SIG-M5 (cell line): ENCODE data around the gene ANXA2.
"Not testable (repeated sequence)": the region's sequence is repeated elsewhere in the genome, so short reads cannot be mapped to it uniquely, and the experiment has no call there.

Experiments
- DNase-seq: peaks from one replicate; lab custom pipeline; 2025; lab: John Stamatoyannopoulos, UW

ANXA2 gene

DNA sequence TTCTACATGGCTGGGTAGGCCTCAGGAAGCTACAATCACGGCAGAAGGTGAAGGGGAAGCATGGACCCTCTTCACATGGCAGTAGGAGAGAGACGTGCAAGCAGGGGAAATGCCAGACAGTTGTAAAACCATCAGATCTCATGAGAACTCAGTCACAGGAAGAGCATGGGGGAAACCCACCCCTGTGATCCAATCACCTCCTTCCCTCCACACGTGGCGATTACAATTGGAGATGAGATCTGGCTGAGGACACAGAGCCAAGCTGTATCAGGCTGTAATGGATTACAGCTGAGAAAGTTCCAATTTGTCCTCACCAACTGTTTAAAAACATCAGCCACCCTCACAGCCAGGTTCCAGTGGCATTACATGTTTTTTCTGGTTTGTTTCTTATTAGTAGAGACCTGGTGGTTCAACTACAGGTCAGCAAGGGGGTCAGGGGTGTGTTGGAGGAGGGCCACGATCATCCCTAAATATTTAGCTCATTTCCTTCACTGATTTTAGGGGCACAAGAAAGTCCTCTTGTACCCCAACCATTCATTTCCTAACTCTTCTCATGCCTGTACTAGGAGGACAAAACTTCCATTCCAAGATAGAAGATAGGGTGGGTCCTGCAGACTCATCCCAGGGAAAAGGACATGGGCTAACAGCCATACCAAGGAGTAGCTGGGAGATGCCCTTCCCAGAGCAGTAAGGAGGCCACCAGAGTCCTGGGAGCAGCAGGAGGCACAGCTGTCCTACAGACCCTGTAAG is 54.4 kb downstream of the ANXA2 start:
- no peak for DNase-seq

DNA sequence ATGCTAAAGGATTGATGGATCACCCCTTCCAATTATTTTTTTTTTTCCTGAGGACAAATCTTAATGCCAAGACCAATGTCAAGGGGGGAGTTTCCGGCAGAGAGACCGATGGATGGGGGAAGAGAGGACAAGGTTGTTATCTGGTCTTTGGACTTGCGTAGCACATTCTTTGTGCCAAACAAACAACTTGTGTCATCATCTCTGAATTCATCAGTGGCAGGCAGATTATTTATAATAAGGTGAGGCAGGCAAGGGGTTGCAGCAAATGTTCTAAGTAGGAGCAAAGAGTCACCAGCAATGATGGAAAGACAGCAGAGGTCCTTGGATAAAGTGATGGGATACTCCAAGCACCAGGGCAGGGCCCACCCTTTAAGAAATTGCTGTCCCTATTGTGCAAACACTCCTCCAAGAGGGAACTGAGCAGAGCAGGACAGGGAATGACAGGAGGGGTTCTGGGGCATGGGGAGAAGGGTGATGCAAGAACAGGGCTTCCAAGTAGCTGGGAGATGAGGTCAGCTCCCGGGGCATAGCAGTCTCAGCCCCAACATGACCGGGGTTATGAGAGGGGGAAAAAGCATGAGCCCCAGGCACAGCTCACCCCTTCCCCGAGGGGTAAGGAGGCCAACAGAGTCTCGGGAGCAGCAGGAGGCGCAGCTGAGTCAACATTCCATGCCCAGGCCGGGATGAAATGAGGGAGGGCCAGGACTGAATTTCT is 57.4 kb downstream of the ANXA2 start:
- DNase-seq = no peak

DNA sequence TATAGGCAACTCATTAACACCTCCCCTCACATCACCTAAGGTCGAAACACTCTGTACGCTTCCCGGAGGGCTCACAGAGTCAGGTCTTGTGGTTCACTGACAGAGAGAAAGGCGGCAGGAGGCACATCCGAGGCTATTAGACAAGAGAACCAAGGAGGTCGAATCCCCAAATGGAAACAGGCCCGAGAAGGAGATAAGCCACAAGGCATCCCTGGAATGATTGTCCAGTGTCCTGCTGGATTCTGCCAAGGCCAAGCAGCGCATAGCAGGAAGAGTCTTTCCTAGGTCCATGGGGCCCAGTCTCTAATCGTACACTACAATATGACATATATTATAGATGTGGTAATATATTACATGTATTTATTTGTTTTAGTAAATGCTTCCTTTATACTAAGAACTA is 58.5 kb downstream of the ANXA2 start:
- no peak for DNase-seq

DNA sequence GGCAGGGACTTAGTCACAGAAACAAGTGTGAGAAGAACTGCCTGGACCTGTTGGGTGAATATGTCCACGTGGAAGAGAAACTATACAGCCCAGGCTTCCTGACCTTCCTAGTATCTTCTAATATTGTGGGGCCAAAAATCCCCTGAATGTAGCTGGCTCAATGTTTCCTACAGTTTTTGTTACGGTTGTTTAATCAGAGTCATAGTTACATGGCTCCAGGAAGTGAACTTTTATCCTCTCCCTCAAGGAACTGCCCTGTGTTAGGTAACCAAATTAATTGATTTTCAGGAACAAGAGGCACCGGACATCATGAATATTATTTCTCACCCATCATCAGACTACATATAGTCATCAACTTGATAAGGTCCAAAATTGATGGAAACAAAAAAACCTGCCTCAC is 59.0 kb downstream of the ANXA2 start:
- DNase-seq = no peak

DNA sequence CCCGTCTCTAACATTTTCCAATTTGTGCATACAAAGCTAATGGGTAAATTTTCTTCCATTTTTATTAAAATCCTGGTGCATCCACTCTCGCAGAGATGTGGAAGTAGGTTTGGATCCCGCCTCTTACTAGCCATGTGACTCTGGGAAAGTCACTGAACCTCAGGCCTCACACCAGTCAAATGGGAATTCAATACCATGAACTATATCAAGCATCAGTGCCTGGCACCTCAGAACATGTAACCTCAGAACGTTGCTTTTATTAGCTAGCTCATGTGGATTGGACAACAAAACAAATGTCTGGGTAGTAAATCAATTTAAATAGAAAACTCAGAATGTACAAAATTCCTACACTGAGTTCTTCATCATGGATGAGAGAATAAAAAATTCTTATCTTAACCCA is 60.7 kb downstream of the ANXA2 start:
- DNase-seq = no peak

DNA sequence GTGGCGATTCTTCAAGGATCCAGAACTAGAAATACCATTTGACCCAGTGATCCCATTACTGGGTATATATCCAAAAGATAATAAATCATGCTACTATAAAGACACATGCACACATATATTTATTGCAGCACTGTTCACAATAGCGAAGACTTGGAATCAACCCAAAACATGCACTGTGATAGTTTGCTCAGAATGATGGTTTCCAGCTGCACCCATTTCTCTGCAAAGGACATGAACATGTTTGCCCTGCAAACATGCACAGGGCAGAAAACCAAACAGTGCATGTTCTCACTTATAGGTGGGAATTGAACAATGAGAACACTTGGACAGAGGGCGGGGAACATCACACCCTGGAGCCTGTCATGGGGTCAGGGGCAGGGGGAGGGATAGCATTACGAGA is 62.5 kb downstream of the ANXA2 start:
- not testable (repeated sequence) for DNase-seq

DNA sequence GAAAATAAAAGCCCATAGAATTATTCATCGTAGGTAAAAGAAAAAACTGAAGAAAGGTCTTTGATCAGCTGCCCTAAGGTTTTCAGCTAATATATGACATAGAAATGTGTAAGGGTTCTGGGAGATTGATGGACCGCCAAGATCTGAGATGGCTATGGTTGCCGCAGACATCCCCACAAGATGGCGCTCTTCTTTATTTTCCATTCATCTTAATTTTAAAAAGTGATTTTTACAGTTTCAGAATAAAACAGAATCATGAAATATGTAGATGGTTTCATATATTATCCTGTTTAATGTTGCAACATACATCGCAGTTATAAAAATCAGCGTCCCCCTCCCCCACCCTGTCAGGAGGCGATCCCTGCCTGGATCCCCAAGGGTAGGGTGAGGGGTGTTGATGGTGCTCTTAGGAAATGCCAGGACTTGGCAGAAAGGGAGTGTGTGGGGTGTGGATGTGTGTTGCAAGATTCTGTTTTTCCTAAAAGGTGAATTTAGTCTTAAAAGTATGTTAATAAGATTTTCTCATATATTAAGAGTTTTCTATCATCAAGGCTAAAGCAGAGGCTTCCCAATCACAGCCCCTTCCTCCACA is 68.8 kb downstream of the ANXA2 start:
- DNase-seq = no peak

DNA sequence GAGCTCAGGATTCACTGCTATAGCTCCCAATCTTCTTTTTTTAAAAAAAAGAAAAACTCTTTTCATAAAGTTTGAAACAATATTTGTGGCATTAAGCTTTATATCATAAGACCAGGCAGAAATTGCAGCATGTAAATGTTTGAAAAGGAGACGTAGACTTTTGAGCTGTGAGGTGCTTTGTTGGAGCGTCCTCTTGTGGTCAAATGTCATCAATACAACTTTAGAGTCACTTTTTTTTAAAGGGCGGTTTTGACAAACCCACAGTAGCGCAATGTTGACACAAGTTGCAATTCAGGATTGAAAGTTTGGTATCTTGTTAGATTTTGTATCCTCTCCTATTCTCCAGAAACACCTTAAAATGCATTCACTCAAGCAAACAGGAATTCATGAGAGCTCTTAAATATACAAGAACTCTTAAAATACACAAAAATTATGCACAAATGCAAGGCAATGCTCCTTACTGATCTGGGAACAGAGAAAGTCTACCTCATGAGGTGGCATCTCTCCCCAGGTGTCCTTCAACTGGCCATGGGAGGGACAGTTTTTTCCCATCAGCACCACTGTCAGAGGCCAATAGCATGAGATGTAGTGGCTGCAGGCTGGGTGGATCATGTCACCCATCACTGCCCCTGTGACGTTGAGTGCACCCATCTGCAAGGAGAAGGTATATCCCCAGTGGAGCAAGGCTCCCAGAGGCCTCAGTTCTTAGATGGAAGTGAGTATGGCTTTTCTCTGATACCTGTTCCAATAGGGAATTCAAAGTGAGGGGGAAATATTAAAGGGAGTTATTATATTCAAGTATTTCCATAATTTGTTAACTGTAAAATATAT is 70.7 kb downstream of the ANXA2 start:
- DNase-seq = no peak

DNA sequence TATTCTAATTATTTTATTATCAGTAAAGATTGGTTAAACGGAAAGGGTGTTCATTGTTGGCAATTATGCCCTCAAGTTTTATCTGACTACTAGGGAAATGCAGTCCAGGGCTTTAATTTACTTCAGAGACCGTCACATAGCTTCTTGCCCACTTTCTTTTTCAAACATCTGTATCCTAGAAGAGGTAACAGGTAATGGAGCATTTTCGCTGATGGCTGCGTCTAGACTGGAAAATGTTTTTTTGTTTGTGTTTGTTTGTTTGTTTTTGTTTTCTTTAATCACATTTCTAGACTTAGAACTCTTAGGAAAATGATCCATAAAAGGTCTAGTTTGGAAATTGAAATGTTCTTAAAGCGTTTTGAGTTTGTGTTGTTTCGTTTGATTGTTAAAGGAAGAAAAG is 71.4 kb downstream of the ANXA2 start:
- DNase-seq = no peak

DNA sequence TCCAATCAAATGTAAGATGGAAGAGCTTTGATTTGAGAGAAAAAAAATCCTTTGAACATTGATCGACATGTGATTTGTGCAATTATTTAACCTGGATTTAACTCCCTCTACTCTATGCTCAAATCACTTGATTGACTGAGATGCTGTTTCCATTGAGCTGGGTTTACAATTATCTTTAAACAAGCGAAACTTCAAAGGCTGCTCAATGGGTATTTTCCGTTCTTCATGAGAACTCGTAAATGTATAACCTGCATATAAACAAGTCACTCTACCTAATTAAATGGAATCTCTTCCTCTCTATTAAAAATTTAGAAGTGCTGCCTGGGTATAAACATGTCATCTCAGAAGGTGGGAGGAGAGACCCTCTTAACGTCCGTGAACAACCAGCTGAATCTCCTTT is 71.9 kb downstream of the ANXA2 start:
- DNase-seq = no peak

DNA sequence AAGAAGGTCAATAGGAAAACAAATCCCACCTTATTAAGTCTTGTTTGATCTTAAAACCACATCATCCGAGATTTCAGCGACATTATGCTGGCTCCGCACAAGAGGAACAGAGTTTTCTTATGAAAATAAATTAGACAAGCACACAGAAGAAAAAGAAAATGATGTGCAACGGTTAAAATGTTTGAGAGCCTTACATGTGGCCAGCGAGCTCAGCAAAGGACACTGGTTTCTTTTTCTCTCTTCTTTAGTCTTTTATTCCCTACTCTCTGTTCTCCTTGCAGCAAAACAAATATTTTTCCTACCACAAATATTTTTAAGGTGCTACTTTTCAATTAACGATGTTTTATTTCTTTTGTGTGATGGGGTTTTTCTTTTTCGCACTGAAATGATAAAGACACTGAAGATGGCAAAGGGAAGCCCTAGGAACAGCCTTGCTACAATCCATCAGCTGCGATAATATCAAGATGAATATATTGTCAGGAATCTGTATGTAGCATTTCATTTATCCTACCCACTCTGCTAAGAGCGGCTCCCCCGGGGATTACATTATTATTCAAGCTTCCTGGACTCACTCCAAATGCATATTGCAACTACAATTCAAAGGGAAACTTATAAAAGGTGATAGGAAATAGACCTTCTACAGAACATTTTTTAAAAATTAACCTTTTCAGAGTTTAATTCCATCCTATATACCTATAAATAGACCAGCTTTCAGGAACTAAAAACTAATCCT is 72.9 kb downstream of the ANXA2 start:
- DNase-seq = no peak

DNA sequence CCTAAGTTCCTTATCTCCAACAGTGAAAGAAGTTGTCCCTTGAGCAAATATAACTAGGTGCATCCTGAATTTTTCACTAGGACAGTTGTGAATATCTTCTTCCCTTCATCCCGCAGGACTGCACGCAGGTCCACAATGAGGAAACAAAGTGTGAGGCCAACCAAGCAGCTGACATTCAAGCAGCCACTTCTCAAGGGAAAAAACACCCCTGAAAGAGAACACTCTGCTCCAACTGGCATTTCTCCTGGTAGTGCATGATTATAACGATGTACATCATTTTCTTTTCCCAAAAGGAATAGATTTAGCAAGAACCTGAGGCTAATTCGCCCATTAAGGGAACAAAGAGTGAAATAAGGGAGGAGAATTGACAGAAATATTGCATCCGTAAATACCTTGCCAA is 74.5 kb downstream of the ANXA2 start:
- no peak for DNase-seq

DNA sequence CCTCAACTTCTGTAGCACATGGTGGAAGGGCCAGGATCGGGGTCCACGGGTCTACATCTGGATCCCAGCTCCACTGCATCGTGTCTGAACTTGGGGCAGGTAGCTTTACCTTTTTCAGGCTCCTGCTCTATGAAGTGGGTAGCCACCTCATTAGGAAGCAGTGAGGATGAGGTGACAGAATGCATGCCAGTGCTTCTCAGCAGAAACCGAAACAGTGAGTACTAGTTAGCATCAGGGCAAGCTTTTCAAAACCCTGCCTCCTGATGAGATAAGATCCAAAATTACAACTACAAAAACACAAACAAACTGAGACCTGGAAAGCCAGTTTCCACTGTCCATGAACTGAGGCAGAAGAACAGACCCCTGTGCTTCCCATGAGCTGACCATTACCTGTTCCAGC is 77.4 kb downstream of the ANXA2 start:
- no peak for DNase-seq

DNA sequence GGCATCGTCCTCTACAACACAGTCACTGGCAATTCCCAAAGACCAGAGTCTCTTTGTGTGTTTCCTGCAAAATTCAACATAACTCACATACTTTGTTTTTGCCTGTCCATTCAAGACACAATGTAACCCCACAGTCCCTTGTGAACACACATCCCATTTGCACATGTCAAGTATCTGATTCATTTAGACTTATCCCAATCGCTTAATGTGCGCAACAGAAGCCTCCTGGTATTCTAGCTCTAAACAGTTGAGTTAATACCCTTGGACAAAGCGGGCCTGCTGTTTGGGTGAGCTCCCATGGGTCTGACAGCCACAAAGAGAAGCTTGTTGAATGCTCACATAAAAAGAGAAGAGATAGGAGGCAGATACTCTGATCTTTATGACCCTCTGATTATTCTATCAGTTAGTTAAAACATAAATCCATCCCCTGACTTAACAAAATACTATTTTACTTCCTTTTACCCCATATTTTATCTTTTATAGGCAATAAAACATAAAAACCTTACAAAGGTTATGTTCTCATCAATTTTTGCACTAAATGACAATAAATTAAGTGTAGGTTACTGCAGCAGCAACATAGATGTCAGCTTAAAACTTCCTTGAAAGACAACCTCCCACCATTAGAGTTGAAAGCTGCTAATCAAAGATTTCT is 79.4 kb downstream of the ANXA2 start:
- DNase-seq = no peak

DNA sequence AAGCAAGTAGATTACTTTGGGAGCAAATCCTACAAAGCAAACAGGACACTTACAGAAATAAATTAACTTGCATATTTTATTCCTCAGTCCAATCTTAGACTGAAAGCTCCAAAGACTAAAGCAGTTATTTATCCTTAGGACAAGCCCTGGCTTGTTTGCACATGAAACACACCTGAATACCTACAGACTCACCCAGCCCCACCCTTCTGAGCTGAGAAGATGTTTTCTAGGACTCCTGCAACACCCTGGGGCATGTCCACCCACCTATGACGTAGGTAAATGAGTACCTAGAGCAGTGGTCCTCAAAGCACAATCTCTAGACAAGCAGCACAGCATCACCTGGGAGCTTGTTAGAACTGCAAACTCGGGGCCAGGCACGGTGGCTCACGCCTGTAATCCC is 80.8 kb downstream of the ANXA2 start:
- no peak for DNase-seq

DNA sequence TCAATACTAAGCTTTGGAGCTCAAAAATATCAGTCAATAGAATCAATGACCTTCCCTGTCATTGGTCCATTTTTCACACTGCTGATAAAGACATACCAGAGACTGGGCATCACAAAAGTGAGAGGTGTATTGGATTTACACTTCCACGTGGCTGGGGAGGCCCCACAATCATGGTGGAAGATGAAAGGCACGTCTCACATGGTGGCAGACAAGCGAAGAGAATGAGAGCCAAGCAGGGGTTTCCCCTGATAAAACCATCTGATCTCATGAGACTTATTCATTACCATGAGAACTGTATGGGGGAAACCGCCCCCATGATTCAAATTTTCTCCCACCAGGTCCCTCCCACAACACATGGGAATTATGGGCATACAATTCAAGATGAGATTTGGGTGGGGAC is 81.9 kb downstream of the ANXA2 start:
- no peak for DNase-seq

DNA sequence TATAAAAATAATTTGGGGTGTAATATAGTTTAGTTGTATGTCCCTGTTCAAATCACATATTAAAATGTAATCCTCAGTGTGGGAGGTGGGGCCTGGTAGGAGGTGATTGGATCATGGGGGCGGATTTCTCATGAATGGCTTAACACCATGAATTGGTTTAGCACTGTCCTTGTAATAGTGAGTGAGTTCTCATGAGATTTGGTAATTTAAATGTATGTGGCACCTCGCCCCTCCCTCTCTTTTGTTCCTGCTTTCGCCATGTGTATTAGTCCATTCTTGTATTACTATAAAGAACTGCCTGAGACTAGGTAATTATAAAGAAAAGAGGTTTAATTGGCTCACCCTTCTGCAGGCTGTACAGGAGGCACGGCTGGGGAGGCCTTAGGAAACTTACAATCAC is 83.9 kb downstream of the ANXA2 start:
- no peak for DNase-seq

DNA sequence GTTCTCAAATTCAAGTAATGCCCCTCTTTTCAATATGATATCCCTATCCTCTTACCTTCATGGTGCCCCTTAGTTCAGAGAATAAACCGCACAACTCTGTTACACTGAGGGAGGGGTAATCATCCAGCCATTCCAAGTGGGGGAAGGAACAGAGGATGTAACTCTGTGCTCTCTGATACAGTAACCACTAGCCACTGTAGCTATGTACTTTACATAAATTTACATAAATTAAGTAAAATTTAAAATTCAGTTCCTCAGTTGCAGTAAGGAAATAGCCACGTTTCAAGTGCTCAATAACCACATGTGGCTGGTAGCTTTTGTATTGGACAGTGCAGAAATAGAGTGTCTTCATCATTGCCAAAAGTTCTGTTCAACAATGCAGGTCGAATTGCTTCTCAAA is 90.8 kb downstream of the ANXA2 start:
- no peak for DNase-seq

DNA sequence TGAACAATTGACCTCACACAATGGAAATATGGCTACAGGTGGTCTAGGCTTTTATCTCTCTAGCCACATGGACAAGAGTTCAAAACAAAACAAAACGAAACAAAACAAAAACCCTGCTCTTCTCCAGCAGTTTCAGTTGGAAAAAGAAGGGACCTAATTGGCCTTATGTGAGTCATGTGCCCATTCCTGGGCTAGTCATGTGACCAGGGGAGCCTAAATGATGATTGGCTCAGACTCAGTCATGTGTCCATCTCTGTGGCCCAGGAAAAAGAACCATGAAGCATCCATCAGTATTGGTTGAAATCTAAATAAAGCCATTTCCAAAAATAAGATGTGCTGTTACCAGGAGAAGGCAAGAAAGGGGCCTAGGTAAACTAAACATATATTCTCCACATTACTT is 96.8 kb downstream of the ANXA2 start:
- no peak for DNase-seq

DNA sequence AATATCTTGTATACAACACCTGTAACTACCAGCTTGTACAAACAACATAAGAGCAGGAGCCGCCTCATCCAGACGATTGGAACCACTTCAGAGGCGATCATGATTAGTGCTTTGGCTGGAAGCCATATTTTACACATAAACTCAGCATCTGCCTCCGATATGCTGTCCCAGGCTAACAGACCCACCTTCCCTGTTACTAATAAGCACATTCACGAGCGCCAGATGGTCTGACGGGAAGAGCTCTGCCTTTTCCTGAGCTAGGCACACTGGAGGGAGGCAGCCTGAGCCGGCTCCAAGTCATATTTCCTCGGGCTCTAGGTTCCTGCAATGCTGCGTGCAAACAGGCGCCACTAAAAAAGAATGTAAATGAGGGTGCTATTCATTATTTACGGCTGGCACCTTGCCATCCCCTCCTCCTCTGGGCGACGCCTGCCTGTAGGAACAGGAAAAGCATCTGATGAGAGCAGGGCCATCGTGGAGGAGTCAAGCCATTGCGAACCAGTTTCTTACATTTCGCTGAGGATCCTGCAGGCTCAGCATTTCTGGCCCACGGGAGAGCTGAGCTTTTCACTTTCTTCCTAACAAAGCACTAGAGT is 98.2 kb downstream of the ANXA2 start:
- no peak for DNase-seq
